PC-9 (cell line): ENCODE results near the gene RABGGTB. TPM values are rescaled to one million over a fixed set of nuclear protein-coding genes. Genes with fewer than 3 reads are reported as not detected.

Experiments used
- BruUV-seq: library from RNA; stranded (reverse); fragments of 400-500 nt; replicated peaks from 2 replicates; lab custom pipeline; 2021; lab: Mats Ljungman, UMichigan
- CTCF ChIA-PET: fragments of 300-600 bp; sonication (Branson Sonifier 250); formaldehyde crosslinking; loops from one replicate; lab custom pipeline; 2022; ENCODE audit warnings: antibody characterized with exemption; lab: Charles Lee
- POLR2A ChIA-PET: fragments of 300-600 bp; sonication (Branson Sonifier 250); formaldehyde crosslinking; loops from one replicate; lab custom pipeline; 2022; ENCODE audit warnings: antibody characterized with exemption; ENCODE audit not compliant: unreplicated experiment; lab: Charles Lee
- DNase-seq, 2 experiments: peaks; one replicate each; pipeline versions ENCODE4 v3.0.0 to v3.0.0-alpha.2; 2015 to 2022; ENCODE audit warnings: mixed read lengths in 1 of 2
- H2AFZ ChIP-seq: fragments of 200-600 bp; sonication (generic); 2 replicates; pipeline ENCODE4 v1.8.1; 2017; ENCODE audit warnings: antibody characterized with exemption
- H3F3A ChIP-seq: fragments of 200-600 bp; sonication (generic); 2 replicates; pipeline ENCODE4 v1.8.1; 2017; ENCODE audit warnings: antibody characterized with exemption, mild to moderate bottlenecking, low read depth; ENCODE audit not compliant: insufficient read depth
- H3K27ac ChIP-seq: fragments of 200-600 bp; sonication (generic); 2 replicates; pipeline ENCODE4 v1.6.1; 2016; ENCODE audit warnings: mixed run types
- H3K27me3 ChIP-seq: fragments of 200-600 bp; sonication (generic); 2 replicates; pipeline ENCODE4 v1.6.1; 2016; ENCODE audit warnings: low read depth, mixed run types; ENCODE audit not compliant: insufficient read depth
- H3K36me3 ChIP-seq: fragments of 200-600 bp; sonication (generic); 2 replicates; pipeline ENCODE4 v1.6.1; 2016; ENCODE audit warnings: low read depth, mixed run types
- H3K4me1 ChIP-seq: fragments of 200-600 bp; sonication (generic); replicated peaks from 2 replicates; pipeline ENCODE4 v1.6.1; 2016; ENCODE audit warnings: mixed run types; ENCODE audit not compliant: insufficient read depth
- H3K4me2 ChIP-seq: fragments of 200-600 bp; sonication (generic); 2 replicates; pipeline ENCODE4 v1.6.1; 2017; ENCODE audit warnings: mixed run types
- H3K4me3 ChIP-seq: fragments of 200-600 bp; sonication (generic); 2 replicates; pipeline ENCODE4 v1.6.1; 2016; ENCODE audit warnings: mixed run types
- H3K79me2 ChIP-seq: fragments of 200-600 bp; sonication (generic); 2 replicates; pipeline ENCODE4 v1.6.1; 2017; ENCODE audit warnings: low read depth, mixed run types
- H3K9me2 ChIP-seq: fragments of 200-600 bp; sonication (generic); 2 replicates; pipeline ENCODE4 v1.8.1; 2017; ENCODE audit warnings: mild to moderate bottlenecking; ENCODE audit not compliant: insufficient read depth
- H3K9me3 ChIP-seq: fragments of 200-600 bp; sonication (generic); 2 replicates; pipeline ENCODE4 v1.8.1; 2016; ENCODE audit warnings: low read depth; ENCODE audit not compliant: insufficient read depth
- H4K20me1 ChIP-seq: fragments of 200-600 bp; sonication (generic); 2 replicates; pipeline ENCODE4 v1.8.1; 2017; ENCODE audit not compliant: insufficient read depth
- CTCF ChIP-seq: fragments of 200-600 bp; sonication (generic); conservative IDR thresholded peaks from 2 replicates; pipeline ENCODE4 v1.6.1; 2017; ENCODE audit warnings: mixed run types, antibody characterized with exemption, mild to moderate bottlenecking, moderate library complexity
- EZH2 ChIP-seq: fragments of 200-600 bp; sonication (generic); IDR thresholded peaks from 2 replicates; pipeline ENCODE4 v1.8.0; 2017; ENCODE audit warnings: antibody characterized with exemption, low read depth
- intact Hi-C: fragments of 100-400 bp; cut with micrococcal nuclease; formaldehyde crosslinking; loops from one replicate; pipeline ENCODE4 v1.10.0; 2022; ENCODE audit not compliant: unreplicated experiment
- total RNA-seq: library from RNA; stranded (reverse); gene quantifications from 2 replicates; pipeline ENCODE4 v1.2.3, GENCODE V29; 2021

RABGGTB gene
- total RNA-seq, 1 experiment from 2014 or later = 87.5 TPM

DNA sequence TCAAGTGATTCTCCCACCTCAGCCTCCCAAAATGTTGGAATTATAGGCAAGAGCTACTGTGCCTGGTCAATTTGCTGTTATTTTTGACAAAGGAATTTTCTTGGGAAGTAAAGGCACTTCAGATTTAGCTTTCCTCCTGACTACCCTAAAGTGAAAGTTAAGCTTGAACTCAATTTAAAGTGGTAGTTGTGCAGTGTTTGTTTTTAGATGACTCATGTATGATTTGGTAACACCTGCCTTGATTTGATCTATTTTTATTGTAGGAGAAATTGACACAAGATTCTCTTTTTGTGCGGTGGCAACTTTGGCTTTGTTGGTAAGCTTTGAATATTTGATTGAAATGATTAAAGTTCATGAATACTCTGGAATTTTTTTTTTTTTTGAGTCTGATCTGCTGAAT is 5.0 kb downstream of the RABGGTB start:
- peak in 1 of 2 experiments; percentile 81 for DNase-seq
- Histone ChIP-seq H3K9me3 (no peaks in the 10 kb centered on the region), H3K4me2 (peak overlapping the region; percentile 86), H3K9me2 (no peaks in the 10 kb centered on the region), H3K4me1 (peaks cover 46% of the 10 kb centered on the region), H3F3A (peaks cover 90% of the 10 kb centered on the region), H2AFZ (no peak overlapping the region), H3K27ac (peak overlapping the region; percentile 81), H3K79me2 (peaks cover 70% of the 10 kb centered on the region), H4K20me1 (peaks cover 91% of the 10 kb centered on the region), H3K27me3 (no peaks in the 10 kb centered on the region), H3K4me3 (peak overlapping the region; percentile 88), H3K36me3 (peaks cover 80% of the 10 kb centered on the region)
- no TSS peak for BruUV-seq
- ChIA-PET CTCF (interaction anchor here (0.6 to 0.9 kb wide), 2 partner anchors 26 to 82 kb away, joined by 3 to 6 read pairs; no protein-coding TSS in a partner anchor), POLR2A (interaction anchor here (0.6 to 0.7 kb wide), 3 partner anchors 25 to 82 kb away, joined by 6 to 14 read pairs (median 8); no protein-coding TSS in a partner anchor)
- TF ChIP-seq EZH2 (no peak), CTCF (no peak)
- intact Hi-C loops = no loop called here

DNA sequence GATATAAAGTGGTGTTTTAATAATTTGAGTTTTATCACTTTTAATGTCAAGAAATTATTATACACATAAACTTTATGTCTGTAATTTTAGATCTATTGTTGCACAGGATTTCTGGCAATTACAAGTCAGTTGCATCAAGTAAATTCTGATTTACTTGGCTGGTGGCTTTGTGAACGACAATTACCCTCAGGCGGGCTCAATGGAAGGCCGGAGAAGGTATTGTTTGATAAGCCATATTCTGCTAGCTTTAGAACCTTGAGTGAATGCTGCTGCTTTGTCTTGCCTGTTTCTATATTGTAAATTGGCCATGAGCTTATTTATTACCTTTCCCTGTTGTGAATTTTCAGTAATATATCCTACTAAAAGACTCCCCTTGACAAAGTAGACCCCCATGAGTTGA is 6.0 kb downstream of the RABGGTB start:
- intact Hi-C loops = no loop called here
- peak overlapping the region; percentile 86 for H3K4me2 ChIP-seq
- H3K36me3 ChIP-seq = peaks cover 77% of the 10 kb centered on the region
- POLR2A ChIA-PET = no interaction called here
- no peaks in the 10 kb centered on the region for H3K27me3 ChIP-seq
- H3K4me1 ChIP-seq = peaks cover 46% of the 10 kb centered on the region
- no TSS peak for BruUV-seq
- no peak for DNase-seq
- H3K9me3 ChIP-seq = no peaks in the 10 kb centered on the region
- H3K27ac ChIP-seq = peak overlapping the region; percentile 81
- peaks cover 95% of the 10 kb centered on the region for H4K20me1 ChIP-seq
- peaks cover 100% of the 10 kb centered on the region for H3F3A ChIP-seq
- H3K79me2 ChIP-seq = peaks cover 60% of the 10 kb centered on the region
- no peak for TF ChIP-seq EZH2
- no peak overlapping the region for H2AFZ ChIP-seq
- peak overlapping the region; percentile 88; the same call in 1 of the 2 replicates for H3K4me3 ChIP-seq
- H3K9me2 ChIP-seq = no peaks in the 10 kb centered on the region
- CTCF ChIA-PET = no interaction called here

- TF ChIP-seq EZH2 (no peak), CTCF (no peak)
- Histone ChIP-seq H2AFZ (no peak overlapping the region), H3K4me1 (peaks cover 33% of the 10 kb centered on the region), H3K4me2 (no peak overlapping the region), H3K27me3 (no peaks in the 10 kb centered on the region), H3K79me2 (peaks cover 37% of the 10 kb centered on the region), H3K9me3 (no peaks in the 10 kb centered on the region), H3K4me3 (no peak overlapping the region), H3K9me2 (no peaks in the 10 kb centered on the region), H3K36me3 (peaks cover 54% of the 10 kb centered on the region), H3K27ac (peak overlapping the region; percentile 10; the same call in 1 of the 2 replicates), H3F3A (peaks cover 94% of the 10 kb centered on the region), H4K20me1 (peaks cover 72% of the 10 kb centered on the region)
- intact Hi-C loops = no loop called here
- ChIA-PET POLR2A (no interaction called here), CTCF (no interaction called here)
- DNase-seq = peak in 1 of 2 experiments; percentile 50
- BruUV-seq = no TSS peak
Measured at GRCh38 chr1:75794382-75794781, 8.3 kb downstream of the RABGGTB start.
